A673 (cell line): ENCODE results near the gene SLC34A2. TPM values are rescaled to one million over a fixed set of nuclear protein-coding genes. Genes with fewer than 3 reads are reported as not detected.

Experiments
- BruUV-seq: library from RNA; stranded (reverse); fragments of 400-500 nt; replicated peaks from 2 replicates; lab custom pipeline; 2021; lab: Mats Ljungman, UMichigan
- CTCF ChIA-PET: fragments of 300-600 bp; sonication (Branson Sonifier 250); formaldehyde crosslinking; loops from one replicate; lab custom pipeline; 2022; ENCODE audit warnings: antibody characterized with exemption; lab: Charles Lee
- POLR2A ChIA-PET: fragments of 300-600 bp; sonication (Branson Sonifier 250); formaldehyde crosslinking; loops from one replicate; lab custom pipeline; 2022; ENCODE audit warnings: antibody characterized with exemption; ENCODE audit not compliant: low non-redundant PET; lab: Charles Lee
- DNase-seq: peaks from one replicate; pipeline ENCODE4 v3.0.0-alpha.2; 2015; ENCODE audit warnings: low spot score
- H3K27ac ChIP-seq: fragments of 200-600 bp; sonication (generic); 2 replicates; pipeline ENCODE4 v1.5.1; 2016; ENCODE audit warnings: mixed run types, low read depth, mild to moderate bottlenecking, mixed read lengths, antibody characterized with exemption, low read length; ENCODE audit not compliant: poor library complexity, severe bottlenecking
- H3K27me3 ChIP-seq: fragments of 200-600 bp; sonication (generic); replicated peaks from 2 replicates; pipeline ENCODE4 v1.6.1; 2017; ENCODE audit warnings: mixed run types, low read depth, mild to moderate bottlenecking, mixed read lengths, antibody characterized with exemption, low read length; ENCODE audit not compliant: insufficient read depth, poor library complexity
- H3K36me3 ChIP-seq: fragments of 200-600 bp; sonication (generic); 2 replicates; pipeline ENCODE4 v1.6.1; 2016; ENCODE audit warnings: mixed run types, mild to moderate bottlenecking, mixed read lengths, antibody characterized with exemption, low read length; ENCODE audit not compliant: insufficient read depth, poor library complexity, severe bottlenecking
- H3K4me1 ChIP-seq: fragments of 200-600 bp; sonication (generic); 2 replicates; pipeline ENCODE4 v1.6.1; 2017; ENCODE audit warnings: mixed run types, mild to moderate bottlenecking, mixed read lengths, antibody characterized with exemption, low read length; ENCODE audit not compliant: insufficient read depth, poor library complexity, severe bottlenecking
- H3K4me3 ChIP-seq: fragments of 200-600 bp; sonication (generic); 2 replicates; pipeline ENCODE4 v1.5.1; 2016; ENCODE audit warnings: low read depth, mixed run types, mild to moderate bottlenecking, mixed read lengths, low read length; ENCODE audit not compliant: poor library complexity, severe bottlenecking
- H3K9me3 ChIP-seq: fragments of 200-600 bp; sonication (generic); 2 replicates; pipeline ENCODE4 v1.6.1; 2016; ENCODE audit warnings: mixed run types, low read depth, mild to moderate bottlenecking, mixed read lengths, antibody characterized with exemption, low read length; ENCODE audit not compliant: poor library complexity, severe bottlenecking
- CTCF ChIP-seq: fragments of 300-800, 200-600 bp; sonication (generic); conservative IDR thresholded peaks from 2 replicates; pipeline ENCODE4 v1.5.1; 2017; ENCODE audit warnings: low read depth, mild to moderate bottlenecking, antibody characterized with exemption, low read length, moderate library complexity, mixed read lengths
- EZH2 ChIP-seq: fragments of 200-600 bp; sonication (generic); IDR thresholded peaks from 2 replicates; pipeline ENCODE4 v1.6.1; 2017; ENCODE audit warnings: borderline replicate concordance, low read depth, mild to moderate bottlenecking, mixed read lengths, antibody characterized with exemption, low read length; ENCODE audit not compliant: poor library complexity, severe bottlenecking
- intact Hi-C: fragments of 100-400 bp; cut with micrococcal nuclease; formaldehyde crosslinking; loops from one replicate; pipeline ENCODE4 v1.10.0; 2022; ENCODE audit not compliant: unreplicated experiment
- total RNA-seq: library from RNA; stranded (reverse); gene quantifications from 2 replicates; pipeline ENCODE4 v1.2.3, GENCODE V29; 2021

The SLC34A2 gene
- total RNA-seq, 1 experiment from 2014 or later, result 0.06 TPM

GRCh38 chr4:25650311-25650710, 5.3 kb upstream of the SLC34A2 start:
- H3K4me3 ChIP-seq, result no peak overlapping the region
- intact Hi-C loops, result no loop called here

GRCh38 chr4:25651682-25652081, 4.0 kb upstream of the SLC34A2 start:
- POLR2A ChIA-PET, result no interaction called here
- no peak overlapping the region for H3K4me3 ChIP-seq
- no peaks in the 10 kb centered on the region for H3K4me1 ChIP-seq
- CTCF ChIA-PET, result no interaction called here
- H3K36me3 ChIP-seq, result no peaks in the 10 kb centered on the region
- no peaks in the 10 kb centered on the region for H3K9me3 ChIP-seq
- intact Hi-C loops, result no loop called here
- BruUV-seq, result no TSS peak
- H3K27me3 ChIP-seq, result peaks cover 19% of the 10 kb centered on the region
- no peak for DNase-seq
- no peak overlapping the region for H3K27ac ChIP-seq
- TF ChIP-seq CTCF, result no peak
- TF ChIP-seq EZH2, result no peak

More at GRCh38 chr4:25650311-25650710, 5.3 kb upstream of the SLC34A2 start:
- CTCF ChIA-PET, result no interaction called here
- H3K27ac ChIP-seq, result no peak overlapping the region
- H3K9me3 ChIP-seq, result no peaks in the 10 kb centered on the region
- TF ChIP-seq CTCF, result no peak
- TF ChIP-seq EZH2, result no peak
- H3K4me1 ChIP-seq, result no peaks in the 10 kb centered on the region
- no peak for DNase-seq
- POLR2A ChIA-PET, result no interaction called here
- no peaks in the 10 kb centered on the region for H3K36me3 ChIP-seq
- peaks cover 13% of the 10 kb centered on the region for H3K27me3 ChIP-seq
- no TSS peak for BruUV-seq

GRCh38 chr4:25654031-25654970, 1.4 kb upstream of the SLC34A2 start:
- Histone ChIP-seq H3K27ac (no peak overlapping the region), H3K27me3 (peaks cover 19% of the 10 kb centered on the region), H3K4me3 (no peak overlapping the region), H3K4me1 (no peaks in the 10 kb centered on the region), H3K9me3 (no peaks in the 10 kb centered on the region), H3K36me3 (no peaks in the 10 kb centered on the region)
- ChIA-PET POLR2A (no interaction called here), CTCF (no interaction called here)
- TF ChIP-seq CTCF (no peak), EZH2 (no peak)
- no peak for DNase-seq
- intact Hi-C loops, result no loop called here
- no TSS peak for BruUV-seq
